ENCODE data around the gene SORCS2. TPM values are rescaled to one million over a fixed set of nuclear protein-coding genes. Genes with fewer than 3 reads are reported as not detected.

Gene SORCS2
- total and polyA plus RNA-seq, 2 of the 8 experiments (the other 6 are each of a cell fraction or from before 2014, with no cell fraction given), result 0.36 to 1.8 TPM

GRCh38 chr4:7416745-7417432 lies 224.6 kb downstream of the SORCS2 start:
- no peak overlapping the region for H2BK120ac ChIP-seq (replicated peaks; ENCODE audit: low read depth, low read length)
- H4K5ac ChIP-seq (ENCODE audit: insufficient read length, low read depth, low read length), result no peak overlapping the region
- H3K4me1 ChIP-seq (replicated peaks in 1 of 4; ENCODE audit: control insufficient read depth in 3 of 4, insufficient read depth in 4 of 4, low read length in 3 of 4), result peaks cover 2 to 15% (median 12%) of the 10 kb centered on the region in 4 experiments; a peak in 4 of 7 replicates
- H3K18ac ChIP-seq (ENCODE audit: extremely low read depth, low read length), result no peak overlapping the region
- CTCF ChIA-PET (ENCODE audit: partially characterized antibody), result interaction anchor here (0.7 to 1.2 kb wide), 2 partner anchors 37 to 44 kb away, joined by 3 read pairs; no protein-coding TSS in a partner anchor
- H4K8ac ChIP-seq (ENCODE audit: extremely low read depth, insufficient read depth, low read length), result no peak overlapping the region
- no peak overlapping the region for H3K27ac ChIP-seq (ENCODE audit: low read depth, low read length)
- peaks cover 5 to 13% of the 10 kb centered on the region in 2 experiments for H4K20me1 ChIP-seq (replicated peaks in 1 of 2; ENCODE audit: control insufficient read depth in 1 of 2, insufficient read depth in 2 of 2, low read length in 2 of 2)
- POLR2A ChIA-PET (ENCODE audit: partially characterized antibody), result no interaction called here
- peaks cover 30 to 57% (median 53%) of the 10 kb centered on the region in 4 experiments for H3K27me3 ChIP-seq (replicated peaks in 1 of 4; ENCODE audit: control insufficient read depth in 3 of 4, extremely low read depth in 1 of 4, insufficient read depth in 3 of 4, low read length in 3 of 4)
- no peak overlapping the region for H3K23ac ChIP-seq (ENCODE audit: insufficient read length)
- H3K9ac ChIP-seq (replicated peaks in 1 of 4; ENCODE audit: extremely low read depth in 1 of 4, low read depth in 3 of 4, low read length in 3 of 4), result no peak overlapping the region
- peaks cover 7 to 8% of the 10 kb centered on the region in 2 experiments; a peak in 1 of 4 replicates for H3K9me3 ChIP-seq (ENCODE audit: insufficient read depth in 2 of 2, low read depth in 1 of 2, low read length in 1 of 2)
- H3K4me3 ChIP-seq (ENCODE audit: extremely low read depth in 1 of 4, insufficient read depth in 2 of 4, low read depth in 3 of 4, low read length in 4 of 4), result no peak overlapping the region
- H3K14ac ChIP-seq (ENCODE audit: insufficient read length), result no peak overlapping the region
- H4K91ac ChIP-seq (replicated peaks; ENCODE audit: insufficient read length, low read length), result no peak overlapping the region
- H3K56ac ChIP-seq (replicated peaks; ENCODE audit: insufficient read length, low read depth, low read length), result no peak overlapping the region
- H3K79me1 ChIP-seq (ENCODE audit: low read depth, low read length), result no peaks in the 10 kb centered on the region
- H2BK5ac ChIP-seq (ENCODE audit: low read depth, low read length), result no peak overlapping the region
- H2AFZ ChIP-seq (ENCODE audit: low read length), result no peak overlapping the region
- H3K23me2 ChIP-seq (ENCODE audit: low read depth, low read length), result peaks cover 5% of the 10 kb centered on the region; the same call in 1 of the 2 replicates
- no peak overlapping the region for H2AK5ac ChIP-seq (ENCODE audit: low read depth, low read length)
- no peak overlapping the region for H2BK12ac ChIP-seq (ENCODE audit: low read depth, low read length)
- H3K79me2 ChIP-seq (ENCODE audit: control insufficient read depth in 1 of 2, insufficient read depth in 2 of 2, low read length in 2 of 2), result no peaks in the 10 kb centered on the region
- no peak overlapping the region for H2BK15ac ChIP-seq (ENCODE audit: low read length)
- peak in 1 of 2 experiments; percentile 24 for DNase-seq (ENCODE audit: low read depth in 1 of 2, low spot score in 2 of 2)
- no peak overlapping the region; a peak in 1 of 4 replicates for H3K4me2 ChIP-seq (ENCODE audit: insufficient read depth in 1 of 2, low read depth in 2 of 2, low read length in 2 of 2)
- WGBS, 2 experiments (ENCODE audit: extremely low coverage in 1 of 2, insufficient coverage in 1 of 2, insufficient read length in 1 of 2, insufficient replicate concordance in 2 of 2, low coverage in 1 of 2, low lambda C conversion rate in 2 of 2, missing lambda C conversion rate in 1 of 2), result 91% methylated on average over 14 of the region's 14 CpGs; no CpG with 5 or more reads in 1 of the 2 experiments
- peak overlapping the region; percentile 53; the same call in 1 of the 2 replicates for H2BK20ac ChIP-seq (ENCODE audit: low read length)
- no peaks in the 10 kb centered on the region; a peak in 1 of 8 replicates for H3K36me3 ChIP-seq (ENCODE audit: control insufficient read depth in 2 of 4, insufficient read depth in 4 of 4, low read length in 3 of 4)
- peak overlapping the region; percentile 32 for H3K4ac ChIP-seq (replicated peaks; ENCODE audit: insufficient read length, low read depth, low read length)
- FAIRE-seq, result no peak
- TF ChIP-seq SIN3A (conservative IDR thresholded peaks at IDR 0.05 in 1 of 2, IDR thresholded peaks at IDR 0.05 in 1 of 2; ENCODE audit: low read depth in 1 of 2, low read length in 2 of 2) (no peak), TCF12 (IDR thresholded peaks at IDR 0.05; ENCODE audit: low read depth, low read length) (no peak), FOSL1 (IDR thresholded peaks at IDR 0.05; ENCODE audit: insufficient read depth, low read depth, low read length) (no peak), PHF8 (conservative IDR thresholded peaks at IDR 0.05; ENCODE audit: low read depth, low read length) (no peak)
